GM19438 (cell line): ENCODE data around the gene ERCC2.

Source experiments
- ATAC-seq: cut with Tn5 transposase; IDR thresholded peaks from one replicate; pipeline ENCODE4 v1.9.1; 2021; ENCODE audit warnings: low read depth; ENCODE audit not compliant: unreplicated experiment

Gene ERCC2

GRCh38 chr19:45356760-45357444 lies 13.5 kb downstream of the ERCC2 start:
- no peak for ATAC-seq

- ATAC-seq: no peak
Observed at GRCh38 chr19:45355910-45356309, 14.5 kb downstream of the ERCC2 start.

DNA sequence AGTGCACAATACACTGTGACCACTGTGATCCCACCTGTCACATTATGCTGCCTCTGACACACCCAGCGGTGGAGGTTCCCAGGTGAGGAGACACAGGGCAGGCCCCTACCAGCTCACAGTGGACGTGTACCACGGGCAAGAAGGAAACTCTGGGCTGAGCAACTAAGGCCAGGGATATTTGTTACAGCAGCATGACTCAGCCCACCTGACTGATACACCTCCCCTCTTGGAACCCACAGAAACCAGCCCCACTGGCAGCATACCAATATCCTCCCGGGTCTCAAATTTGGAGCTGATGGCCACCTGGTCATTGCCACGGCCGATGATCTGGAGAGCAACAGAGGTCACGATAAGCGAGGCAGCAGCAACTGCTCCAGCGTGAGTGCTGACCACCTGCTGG lies 15.0 kb downstream of the ERCC2 start:
- ATAC-seq: no peak

DNA sequence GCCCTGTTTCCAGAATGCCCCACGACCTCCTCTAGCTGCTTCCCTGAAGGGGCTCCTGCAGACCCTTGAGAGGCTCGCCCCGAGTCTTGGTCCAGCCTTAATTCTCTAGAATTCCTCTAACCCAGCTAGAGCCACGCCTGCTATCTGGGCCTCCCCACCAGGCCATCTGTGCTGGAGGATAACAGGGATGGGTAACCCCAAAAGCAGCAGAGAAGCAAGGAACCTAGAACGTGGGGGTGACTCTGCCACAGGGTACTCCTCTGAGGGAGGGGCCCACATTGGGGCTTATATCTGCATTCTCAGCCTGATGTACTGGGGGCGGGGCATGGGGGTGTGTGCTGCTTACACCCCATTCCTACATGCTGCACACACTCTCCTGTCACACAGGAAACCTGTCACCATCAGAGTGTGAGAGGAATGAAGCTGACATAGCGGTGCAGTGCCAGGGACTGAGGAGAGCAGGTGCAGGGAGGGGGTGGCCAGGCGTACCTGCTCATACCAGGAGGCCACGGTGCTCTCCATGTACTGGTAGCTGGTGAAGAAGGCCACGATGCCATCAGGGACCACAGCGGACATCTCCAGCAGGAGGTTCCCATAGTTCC lies 16.0 kb downstream of the ERCC2 start:
- ATAC-seq: no peak

GRCh38 chr19:45352914-45353796 lies 17.2 kb downstream of the ERCC2 start:
- ATAC-seq: no peak

DNA sequence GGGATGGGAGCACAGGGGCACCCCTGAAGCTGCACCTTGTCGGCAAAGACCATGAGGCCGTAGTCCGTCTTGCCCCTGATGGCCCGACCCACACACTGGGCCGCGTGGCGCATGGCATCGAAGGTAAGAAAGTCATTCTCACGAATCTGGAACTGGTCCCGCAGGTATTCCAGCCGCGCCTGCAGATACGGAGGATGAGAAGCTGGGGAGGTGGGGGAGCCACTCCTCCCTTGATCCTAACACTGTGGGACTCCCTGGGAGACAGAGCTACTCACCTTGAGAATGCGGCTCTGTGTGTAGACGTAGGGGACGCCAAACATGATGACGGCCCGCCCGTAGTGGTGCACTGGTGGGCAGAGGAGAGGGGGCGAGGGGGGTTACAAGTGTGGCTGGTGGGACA lies 17.9 kb downstream of the ERCC2 start:
- ATAC-seq: no peak

- ATAC-seq: no peak
Observed at GRCh38 chr19:45352062-45352461, 18.3 kb downstream of the ERCC2 start.

- no peak for ATAC-seq
Observed at GRCh38 chr19:45351401-45351952, 18.9 kb downstream of the ERCC2 start.

- ATAC-seq: no peak
Observed at GRCh38 chr19:45350477-45351058, 19.8 kb downstream of the ERCC2 start.

- no peak for ATAC-seq
Observed at GRCh38 chr19:45349430-45349941, 20.9 kb downstream of the ERCC2 start.

DNA sequence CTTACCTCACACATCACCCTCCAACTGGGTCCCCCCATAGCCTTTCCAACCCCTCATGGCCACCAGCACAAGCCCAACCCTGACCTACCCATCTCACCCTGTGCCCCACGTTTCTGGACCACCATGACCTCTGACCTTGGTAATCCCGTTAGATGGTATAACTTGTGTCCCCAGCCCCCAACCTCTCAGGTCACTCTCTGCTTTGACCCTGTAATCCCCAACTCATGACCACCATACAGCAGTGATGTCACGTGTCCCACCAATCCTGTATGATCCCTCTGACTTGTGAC lies 21.3 kb downstream of the ERCC2 start:
- ATAC-seq: no peak

DNA sequence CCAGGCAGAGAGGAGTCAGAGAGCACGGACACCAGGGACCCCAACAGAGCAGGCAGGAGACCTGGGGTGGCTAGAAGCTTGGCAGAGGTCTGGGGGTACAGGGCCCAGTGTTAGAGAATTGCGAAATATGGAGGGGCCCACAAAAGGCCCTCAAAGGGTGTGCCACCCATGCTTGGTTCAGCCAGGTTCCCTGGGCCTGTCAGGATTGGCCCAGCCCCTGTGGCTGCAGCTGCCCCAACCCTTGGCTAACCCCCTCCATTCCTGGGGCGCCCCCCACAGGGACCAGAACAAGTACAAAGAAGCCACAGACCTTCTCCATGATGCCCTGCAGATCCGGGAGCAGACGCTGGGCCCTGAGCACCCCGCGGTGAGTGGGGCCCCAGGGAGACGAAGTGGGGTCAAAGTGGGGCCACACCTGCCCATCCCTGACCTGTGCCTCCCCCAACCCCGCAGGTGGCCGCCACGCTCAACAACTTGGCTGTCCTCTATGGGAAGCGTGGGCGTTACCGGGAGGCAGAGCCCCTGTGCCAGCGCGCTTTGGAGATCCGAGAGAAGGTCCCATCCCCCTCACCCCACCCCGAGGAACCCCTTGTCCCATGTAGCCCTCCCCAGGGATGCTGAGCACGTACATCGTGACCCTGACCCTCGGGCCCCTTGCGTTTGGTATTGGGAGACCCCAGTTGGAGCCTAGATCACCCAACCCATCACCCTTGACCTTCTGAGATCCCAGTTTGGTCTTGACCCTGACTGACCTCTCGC lies 21.8 kb downstream of the ERCC2 start:
- no peak for ATAC-seq

GRCh38 chr19:45347570-45348366 lies 22.6 kb downstream of the ERCC2 start:
- ATAC-seq: no peak

DNA sequence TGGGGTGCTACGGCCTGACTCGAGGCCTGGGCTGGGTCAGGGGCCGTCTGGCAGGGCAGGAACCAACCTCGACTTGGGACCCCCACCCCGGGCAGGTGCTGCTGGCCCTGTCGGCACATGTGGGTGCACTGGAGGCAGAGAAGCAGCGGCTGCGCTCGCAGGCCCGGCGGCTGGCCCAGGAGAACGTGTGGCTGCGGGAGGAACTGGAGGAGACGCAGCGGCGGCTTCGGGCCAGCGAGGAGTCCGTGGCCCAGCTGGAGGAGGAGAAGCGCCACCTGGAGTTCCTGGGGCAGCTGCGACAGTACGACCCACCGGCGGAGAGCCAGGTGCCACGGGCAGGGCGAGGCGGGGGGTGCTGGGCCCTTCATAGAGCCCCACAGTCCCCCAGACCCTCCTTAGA lies 23.9 kb downstream of the ERCC2 start:
- no peak for ATAC-seq

DNA sequence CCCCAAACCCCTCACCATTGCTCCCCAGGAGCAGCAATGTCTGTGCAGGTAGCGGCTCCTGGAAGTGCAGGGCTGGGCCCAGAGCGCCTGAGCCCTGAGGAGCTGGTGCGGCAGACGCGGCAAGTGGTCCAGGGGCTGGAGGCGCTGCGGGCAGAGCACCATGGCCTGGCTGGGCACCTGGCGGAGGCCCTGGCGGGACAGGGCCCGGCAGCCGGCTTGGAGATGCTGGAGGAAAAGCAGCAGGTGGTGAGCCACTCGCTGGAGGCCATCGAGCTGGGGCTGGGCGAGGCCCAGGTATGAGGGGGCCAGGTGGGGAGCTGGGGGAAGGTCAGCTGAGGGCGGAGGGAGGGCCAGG lies 24.9 kb downstream of the ERCC2 start:
- no peak for ATAC-seq

DNA sequence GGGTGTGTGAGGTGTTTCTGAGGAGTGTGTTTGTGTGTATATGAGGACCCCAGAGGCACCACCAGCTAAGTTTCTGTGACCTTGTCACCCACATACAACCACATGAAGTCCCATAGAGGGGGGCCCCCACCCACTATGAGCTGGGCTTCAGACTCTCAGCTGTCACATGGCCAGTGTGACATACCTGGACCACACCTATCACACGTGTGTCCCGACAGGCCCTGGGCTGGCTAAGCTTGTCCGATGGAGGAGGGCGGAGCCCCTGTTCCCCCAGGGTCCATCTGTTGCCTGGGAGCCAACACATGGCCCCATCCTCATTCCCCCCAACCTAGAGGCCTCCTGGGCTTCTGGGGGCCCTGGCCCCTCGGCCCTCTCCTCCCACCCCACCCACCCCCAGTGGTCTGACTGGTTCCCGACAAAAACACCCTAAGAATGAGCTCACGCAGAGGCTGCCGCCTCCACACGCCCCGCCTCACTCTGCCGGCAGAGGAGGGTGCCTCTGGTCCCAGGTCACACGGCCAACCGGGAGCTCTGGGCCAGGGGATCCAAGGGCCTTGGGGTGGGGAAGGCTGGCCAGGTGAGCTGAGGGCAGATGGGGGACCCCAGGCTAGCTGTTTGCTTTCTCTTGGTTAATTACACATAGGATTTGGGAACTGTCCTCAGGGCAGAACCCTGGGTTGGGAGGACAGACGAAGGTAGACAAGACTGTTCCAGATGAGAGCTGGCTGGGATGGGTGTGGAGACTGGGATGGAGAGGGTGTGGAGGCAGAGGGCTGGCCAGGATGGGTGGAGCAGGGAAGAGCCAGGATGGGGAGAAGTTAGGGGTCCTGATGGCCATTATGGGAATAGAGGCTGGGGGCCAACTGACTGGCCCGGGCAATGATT lies 25.5 kb downstream of the ERCC2 start:
- no peak for ATAC-seq

- ATAC-seq: no peak
Observed at GRCh38 chr19:45342911-45343310, 27.5 kb downstream of the ERCC2 start.

DNA sequence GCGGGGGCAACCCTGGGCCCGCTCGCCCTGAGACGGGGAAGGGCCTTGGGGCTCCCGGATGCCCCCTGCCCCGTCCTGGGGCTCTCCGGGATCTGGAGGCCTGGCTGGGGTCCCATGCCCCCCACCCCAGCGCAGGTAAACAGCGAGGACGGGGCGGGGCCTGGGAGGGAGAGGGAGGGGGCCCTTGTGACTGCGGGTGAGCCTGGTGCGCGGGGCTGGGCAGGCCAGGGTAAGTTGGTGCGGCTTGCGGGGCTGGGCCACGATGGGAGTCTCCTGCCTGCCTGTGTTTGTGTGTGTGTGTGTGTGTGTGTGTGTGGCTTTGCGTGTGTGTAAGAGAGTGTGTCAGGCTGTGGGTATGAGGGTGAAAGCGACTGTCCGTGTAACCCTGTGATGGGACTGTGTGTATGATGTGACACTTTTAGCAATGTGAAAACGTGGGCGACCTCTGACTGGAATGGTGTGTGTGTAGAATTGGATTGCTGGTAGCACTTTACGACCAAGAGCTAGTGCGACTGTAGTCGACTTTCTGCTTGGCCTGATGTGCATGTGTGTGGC lies 29.4 kb downstream of the ERCC2 start:
- no peak for ATAC-seq
